ENCODE data around the gene ACOXL.
"Not testable (repeated sequence)": the region's sequence is repeated elsewhere in the genome, so short reads cannot be mapped to it uniquely, and the experiment has no call there.

GRCh38 chr2:110961643-110962042 lies 229.3 kb downstream of the ACOXL start:
- TF ChIP-seq CTCF (IDR thresholded peaks at IDR 0.05; ENCODE audit: low read depth, low read length, poor library complexity, severe bottlenecking); EZH2phosphoT487 (IDR thresholded peaks at IDR 0.05; ENCODE audit: borderline replicate concordance, low read length): not testable (repeated sequence)
